Activated CD8-positive, alpha-beta memory T cell treated with anti-CD3 and anti-CD28 coated beads for 4 hours (primary cell): ENCODE data around the gene GRB2.
A peak's percentile ranks its signal among the peaks of the same experiment; 100 is the strongest.
"Not testable (repeated sequence)": the region's sequence is repeated elsewhere in the genome, so short reads cannot be mapped to it uniquely, and the experiment has no call there.

ENCODE experiments used
- DNase-seq, 2 donors: peaks; one replicate each; pipeline ENCODE4 v3.0.0-alpha.2; 2020; ENCODE audit warnings: low read depth in 2 of 2

Gene GRB2

DNA sequence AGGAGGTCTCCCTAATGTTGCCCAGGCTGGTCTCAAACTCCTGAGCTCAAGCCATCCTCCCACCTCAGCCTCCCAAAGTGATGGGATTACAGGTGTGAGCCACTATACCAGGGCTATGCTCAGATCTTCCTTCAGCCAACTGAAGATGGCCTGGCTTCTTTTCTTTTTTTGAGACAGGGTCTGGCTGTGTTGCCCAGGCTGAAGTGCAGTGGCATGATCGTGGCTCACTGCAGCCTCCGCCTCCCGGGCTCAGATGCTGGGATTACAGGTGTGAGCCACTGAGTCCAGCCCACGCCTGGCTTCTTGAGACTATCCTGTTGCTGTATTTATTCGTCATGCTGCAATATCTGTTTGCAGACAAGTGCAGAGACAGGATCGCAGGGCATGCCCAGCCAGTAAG, 120.4 kb downstream of the GRB2 start:
- no peak for DNase-seq

DNA sequence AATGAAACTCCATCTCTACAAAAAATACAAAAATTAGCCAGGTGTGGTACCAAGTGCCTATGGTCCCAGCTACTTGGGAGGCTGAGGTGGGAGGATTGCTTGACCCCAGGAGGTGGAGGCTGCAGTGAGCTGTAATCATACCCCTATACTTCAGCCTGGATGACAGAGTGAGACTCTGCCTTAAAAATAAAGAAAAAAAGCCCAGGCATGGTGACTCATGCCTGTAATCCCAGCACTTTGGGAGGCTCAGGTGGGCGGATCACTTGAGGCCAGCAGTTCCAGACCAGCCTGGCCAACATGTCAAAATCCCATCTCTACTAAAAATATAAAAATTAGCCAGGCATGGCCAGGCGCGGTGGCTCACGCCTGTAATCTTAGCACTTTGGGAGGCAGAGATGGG, 125.3 kb downstream of the GRB2 start:
- not testable (repeated sequence) for DNase-seq

DNA sequence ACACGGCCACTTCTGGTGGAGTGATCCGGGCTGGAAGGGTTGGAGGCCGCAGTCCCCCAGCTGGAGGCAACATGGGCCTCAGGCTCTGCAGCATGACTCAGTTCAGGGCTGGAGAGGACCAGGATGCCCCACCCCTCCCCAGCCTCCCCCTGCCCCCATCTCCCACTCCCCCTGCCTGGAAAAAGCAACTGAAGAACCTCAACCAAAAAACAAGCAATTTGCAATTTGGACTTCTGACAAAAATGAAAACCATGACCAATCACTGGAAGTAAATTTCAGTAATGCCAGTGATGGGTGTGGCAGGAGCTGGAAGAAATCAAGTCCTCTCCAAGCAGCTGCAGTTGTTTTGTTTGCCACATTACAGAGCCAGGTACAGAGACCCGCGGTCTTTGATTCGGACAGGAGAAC, 127.8 kb downstream of the GRB2 start:
- no peak for DNase-seq

DNA sequence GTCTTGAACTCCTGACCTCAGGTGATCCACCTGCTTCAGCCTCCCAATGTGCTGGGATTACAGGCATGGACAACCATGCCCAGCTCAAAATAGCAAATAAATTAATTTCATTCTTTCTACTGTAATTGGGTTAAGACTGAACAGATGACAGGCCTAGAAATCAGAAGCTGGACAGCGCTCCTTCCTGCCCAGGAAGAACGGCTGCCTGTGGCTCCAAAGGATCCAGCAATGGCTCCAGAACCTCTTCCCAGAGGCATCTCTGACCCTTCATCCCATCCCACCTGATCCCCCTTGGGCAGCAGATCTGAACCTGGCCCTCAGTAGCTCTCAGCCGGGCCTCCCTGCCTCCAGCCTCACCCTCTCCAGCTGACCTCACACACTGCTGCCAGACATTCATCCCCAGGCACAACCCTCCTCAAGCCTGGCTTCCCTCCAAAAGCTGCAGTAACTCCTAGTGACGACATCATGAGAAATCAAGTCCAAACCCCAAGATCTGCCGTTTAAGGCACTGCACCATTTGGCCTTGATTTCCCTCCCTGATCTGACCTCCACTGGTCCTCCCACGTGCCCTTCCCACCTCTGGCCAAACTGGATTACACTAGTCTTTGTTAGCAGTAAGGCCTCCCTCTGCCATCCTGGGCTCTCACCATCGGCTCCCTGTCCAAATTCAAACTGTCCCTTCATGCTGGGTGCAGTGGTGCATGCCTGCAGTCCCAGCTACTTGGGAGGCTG, 131.3 kb downstream of the GRB2 start:
- DNase-seq: no peak

DNA sequence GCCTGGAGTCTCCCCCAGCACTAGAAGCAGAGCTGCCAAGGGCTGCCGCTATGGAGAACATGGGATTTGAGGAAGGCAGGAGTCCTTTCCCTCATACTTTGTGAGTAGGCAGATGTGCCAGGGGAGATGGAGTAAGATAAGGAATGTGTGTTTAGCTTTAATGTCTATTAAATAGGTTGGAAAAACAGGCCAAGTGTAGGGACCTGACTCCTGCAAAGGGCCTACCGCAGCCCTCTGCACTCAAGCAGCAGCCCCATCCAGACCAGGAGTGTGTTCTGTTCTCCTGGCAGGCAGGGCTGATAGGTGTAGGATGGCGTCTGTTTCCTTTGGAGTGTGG, 132.7 kb downstream of the GRB2 start:
- DNase-seq: no peak

DNA sequence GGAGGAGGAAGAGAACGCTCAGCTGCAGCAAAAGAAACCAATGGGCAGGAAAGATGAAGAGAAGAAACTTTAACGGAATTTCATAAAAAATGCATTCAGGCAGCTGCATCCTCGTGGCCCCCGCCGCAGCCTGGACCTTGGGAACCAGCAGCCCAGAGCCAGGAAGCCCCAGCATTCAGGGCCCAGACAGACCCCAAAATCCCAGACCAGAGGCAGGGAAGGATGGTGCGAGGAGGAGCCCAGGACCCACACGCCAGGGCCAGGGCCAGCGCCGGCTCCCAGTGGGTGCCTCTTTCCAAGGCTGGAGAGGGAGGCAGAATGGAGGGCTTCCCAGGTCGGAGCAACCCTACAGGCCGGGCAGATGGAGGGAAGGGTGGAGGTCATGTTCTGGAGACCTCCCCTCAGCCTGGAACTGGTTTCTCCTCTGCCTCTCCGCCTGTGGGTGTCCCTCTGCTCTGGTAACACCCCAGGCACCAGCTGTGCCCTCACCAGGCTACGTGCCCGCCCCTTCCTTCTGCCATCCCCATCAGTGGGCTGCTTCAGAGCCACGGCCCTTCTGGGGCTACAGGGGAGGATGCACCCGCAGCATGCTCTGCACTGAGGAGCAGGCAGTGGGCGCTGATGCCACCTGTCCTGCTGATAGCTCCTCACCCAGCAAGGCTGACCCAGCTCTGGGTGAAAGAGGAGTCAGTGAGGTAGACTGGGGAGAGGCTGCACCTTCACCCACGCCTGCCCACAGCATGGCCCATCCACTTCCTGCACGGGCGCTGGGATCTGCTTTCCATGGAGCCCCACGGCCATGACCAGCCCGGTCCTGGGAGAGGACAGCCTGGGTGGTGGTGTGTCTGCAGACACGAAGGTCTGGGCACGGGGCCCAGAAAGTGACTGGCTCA, 133.3 kb downstream of the GRB2 start:
- DNase-seq: no peak

DNA sequence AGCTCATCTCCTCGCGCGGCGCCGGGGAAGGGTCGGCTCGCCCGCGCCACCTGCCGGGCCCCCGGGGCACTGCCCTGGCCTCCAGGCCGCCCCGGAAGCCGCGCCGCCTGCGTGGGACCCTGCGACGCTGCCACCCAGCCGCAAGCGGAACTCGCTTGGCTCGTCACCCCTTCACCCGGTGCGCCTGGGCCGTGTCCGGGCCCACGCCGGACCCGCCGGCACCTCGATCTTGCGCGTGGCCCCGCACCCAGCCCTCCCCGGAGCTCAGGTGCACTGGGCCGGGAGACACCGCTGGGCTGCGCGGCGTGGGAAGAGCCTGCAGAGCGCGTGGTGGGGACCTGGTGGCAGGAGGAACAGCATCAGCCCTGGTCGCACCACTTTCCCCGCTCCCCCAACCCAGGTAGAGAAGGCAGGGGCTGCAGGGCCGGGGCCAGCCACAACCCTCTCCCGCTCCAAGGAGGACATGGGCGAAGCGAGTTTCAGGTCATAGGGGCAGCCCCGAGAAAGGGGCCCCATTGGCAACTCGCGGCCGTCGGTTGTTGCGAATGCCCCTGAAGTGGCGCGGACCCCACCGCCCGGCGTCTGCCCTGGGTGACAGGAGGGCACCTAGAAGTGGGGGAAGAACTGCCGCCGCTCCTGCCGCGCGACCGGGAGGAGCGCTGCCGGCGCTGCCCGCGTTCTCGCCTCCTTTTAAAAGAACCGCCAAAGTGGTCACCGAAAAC, 134.1 kb downstream of the GRB2 start:
- DNase-seq: peak; percentile 74 to 76

DNA sequence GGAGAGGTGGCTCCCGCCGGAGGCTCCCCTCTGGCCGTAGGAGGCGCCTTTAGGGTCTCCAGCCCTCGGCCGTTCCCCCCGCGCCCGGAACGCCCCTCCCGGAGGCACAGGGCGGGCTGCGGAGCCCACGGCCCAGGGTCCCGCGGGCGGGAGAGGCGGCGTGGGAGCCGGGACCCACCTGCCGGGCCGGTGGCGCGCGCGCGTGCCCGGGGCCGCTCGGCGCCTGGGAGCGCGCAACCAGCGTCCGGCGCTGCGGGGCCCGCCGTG, 134.6 kb downstream of the GRB2 start, which contains the start of gene MIF4GD:
Gene MIF4GD (minus strand): TSS at position 266 of the 267 bp plus-strand sequence. CDS start 1,036 bp downstream, outside the sequence.
- no peak for DNase-seq

DNA sequence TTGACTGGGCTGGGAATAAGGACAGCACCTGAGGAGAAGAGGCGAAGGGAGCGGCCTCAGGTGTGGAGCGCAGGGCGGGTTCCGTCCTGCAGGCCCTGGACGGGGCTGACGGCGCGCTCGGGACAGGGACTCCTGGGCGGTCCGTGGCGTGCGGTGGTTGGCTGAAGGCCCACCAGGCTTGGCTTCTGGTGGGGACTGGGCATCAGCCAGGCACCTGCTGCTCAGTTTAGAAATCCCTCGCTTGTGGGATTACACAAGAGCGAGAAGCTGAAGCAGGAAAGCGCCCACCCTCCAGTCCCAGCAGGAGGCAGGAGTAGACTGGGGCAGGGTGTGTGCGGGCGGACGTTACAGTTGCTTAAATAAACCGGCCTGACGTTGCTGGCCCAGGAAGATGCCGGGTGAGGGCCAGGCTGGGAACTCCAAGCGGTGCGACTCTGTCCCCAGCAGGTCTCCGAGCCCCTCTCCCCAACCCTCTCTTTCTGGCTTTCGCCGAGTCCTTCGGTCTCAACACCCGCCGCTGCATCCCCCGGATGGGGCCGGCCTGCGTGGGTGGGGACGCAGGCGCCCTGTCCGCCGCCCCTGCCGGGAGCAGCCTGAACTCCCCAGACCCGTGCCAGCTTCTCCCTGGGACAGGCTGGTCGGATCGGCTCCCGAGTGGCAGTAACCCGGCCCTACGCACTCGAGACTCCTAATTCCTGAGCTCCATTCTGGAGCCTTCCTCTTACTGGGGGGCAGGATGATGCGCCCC, 135.1 kb downstream of the GRB2 start:
- DNase-seq: peak in 1 of 2 donors; percentile 18

DNA sequence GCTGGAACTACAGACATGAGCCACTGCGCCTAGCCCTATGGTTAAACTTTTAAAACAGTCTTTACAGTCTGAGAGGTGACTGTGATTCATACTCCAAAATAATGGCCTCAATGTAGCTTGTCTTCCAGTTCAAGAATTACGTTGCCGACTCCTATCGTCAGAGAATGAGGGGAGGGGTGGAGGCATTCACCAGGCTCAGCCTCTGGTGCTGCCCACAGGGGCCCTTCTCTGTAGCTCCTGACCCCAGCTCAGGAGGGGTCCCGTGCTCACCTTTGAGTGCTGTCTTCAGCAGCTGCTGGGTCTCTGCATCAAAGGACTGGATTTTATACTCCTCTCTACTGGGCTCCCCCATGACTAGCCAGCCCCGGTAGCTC, 135.6 kb downstream of the GRB2 start:
- no peak for DNase-seq
